Smooth muscle cell (in vitro differentiated cells): ENCODE results near the gene LSM7. TPM values are rescaled to one million over a fixed set of nuclear protein-coding genes. Genes with fewer than 3 reads are reported as not detected.

Experiments used
- DNase-seq: peaks from one replicate; lab custom pipeline; 2025; ENCODE audit not compliant: unreplicated experiment; lab: John Stamatoyannopoulos, UW
- H2AFZ ChIP-seq: fragments of 200-600 bp; sonication (generic); 2 replicates; pipeline ENCODE4 v1.6.0; 2016; ENCODE audit warnings: antibody characterized with exemption, low read depth, mild to moderate bottlenecking
- H3F3A ChIP-seq: fragments of 200-600 bp; sonication (generic); 2 replicates; pipeline ENCODE4 v1.6.0; 2017; ENCODE audit warnings: antibody characterized with exemption, low read depth
- H3K27ac ChIP-seq: fragments of 200-600 bp; sonication (generic); 2 replicates; pipeline ENCODE4 v1.5.1; 2016; ENCODE audit warnings: low read depth, mild to moderate bottlenecking
- H3K27me3 ChIP-seq: fragments of 200-600 bp; sonication (generic); 2 replicates; pipeline ENCODE4 v1.6.1; 2016; ENCODE audit warnings: low read depth, mild to moderate bottlenecking
- H3K36me3 ChIP-seq: fragments of 200-600 bp; sonication (generic); 2 replicates; pipeline ENCODE4 v1.5.1; 2016; ENCODE audit warnings: low read depth
- H3K4me1 ChIP-seq: fragments of 200-600 bp; sonication (generic); 2 replicates; pipeline ENCODE4 v1.5.1; 2016; ENCODE audit warnings: low read depth
- H3K4me2 ChIP-seq: fragments of 200-600 bp; sonication (generic); 2 replicates; pipeline ENCODE4 v1.6.0; 2016; ENCODE audit warnings: mild to moderate bottlenecking
- H3K4me3 ChIP-seq: fragments of 200-600 bp; sonication (generic); 2 replicates; pipeline ENCODE4 v1.5.1; 2016; ENCODE audit warnings: mild to moderate bottlenecking
- H3K79me2 ChIP-seq: fragments of 200-600 bp; sonication (generic); 2 replicates; pipeline ENCODE4 v1.6.0; 2016; ENCODE audit warnings: low read depth, mild to moderate bottlenecking
- H3K9ac ChIP-seq: fragments of 200-600 bp; sonication (generic); 2 replicates; pipeline ENCODE4 v1.6.0; 2016; ENCODE audit warnings: low read depth
- H3K9me3 ChIP-seq: fragments of 200-600 bp; sonication (generic); replicated peaks from 2 replicates; pipeline ENCODE4 v1.5.1; 2016; ENCODE audit warnings: low read depth
- H4K20me1 ChIP-seq: fragments of 200-600 bp; sonication (generic); 2 replicates; pipeline ENCODE4 v1.6.0; 2016; ENCODE audit warnings: low read depth
- WGBS: methylation state at CpG from one replicate; pipeline ENCODE4 v1.1.7; 2016; ENCODE audit warnings: low lambda C conversion rate; 5-methylcytosine and 5-hydroxymethylcytosine counted together
- polyA plus RNA-seq: library from polyadenylated mRNA; unstranded; fragments of >200 nt; fragmentation: Nextera tagmentation; extraction: Ambion mirVana; gene quantifications from 2 replicates; pipeline ENCODE4 v1.2.1, GENCODE V29; 2016
- total RNA-seq: library from RNA; depleted of rRNA; stranded (reverse); fragments of >200 nt; gene quantifications from 2 replicates; pipeline ENCODE4 v1.2.3, GENCODE V29; 2014
- TF ChIP-seq, protein P1 (sequence below): fragments of 200-600 bp; sonication (generic); IDR thresholded peaks from 2 replicates; pipeline ENCODE4 v1.5.1; 2017; ENCODE audit warnings: borderline replicate concordance, mild to moderate bottlenecking, antibody characterized with exemption; ENCODE audit not compliant: insufficient read depth, poor library complexity, severe bottlenecking

The LSM7 gene
- total RNA-seq, result 164 and 186 TPM in 2 replicates
- 158 and 161 TPM in 2 replicates for polyA plus RNA-seq

DNA sequence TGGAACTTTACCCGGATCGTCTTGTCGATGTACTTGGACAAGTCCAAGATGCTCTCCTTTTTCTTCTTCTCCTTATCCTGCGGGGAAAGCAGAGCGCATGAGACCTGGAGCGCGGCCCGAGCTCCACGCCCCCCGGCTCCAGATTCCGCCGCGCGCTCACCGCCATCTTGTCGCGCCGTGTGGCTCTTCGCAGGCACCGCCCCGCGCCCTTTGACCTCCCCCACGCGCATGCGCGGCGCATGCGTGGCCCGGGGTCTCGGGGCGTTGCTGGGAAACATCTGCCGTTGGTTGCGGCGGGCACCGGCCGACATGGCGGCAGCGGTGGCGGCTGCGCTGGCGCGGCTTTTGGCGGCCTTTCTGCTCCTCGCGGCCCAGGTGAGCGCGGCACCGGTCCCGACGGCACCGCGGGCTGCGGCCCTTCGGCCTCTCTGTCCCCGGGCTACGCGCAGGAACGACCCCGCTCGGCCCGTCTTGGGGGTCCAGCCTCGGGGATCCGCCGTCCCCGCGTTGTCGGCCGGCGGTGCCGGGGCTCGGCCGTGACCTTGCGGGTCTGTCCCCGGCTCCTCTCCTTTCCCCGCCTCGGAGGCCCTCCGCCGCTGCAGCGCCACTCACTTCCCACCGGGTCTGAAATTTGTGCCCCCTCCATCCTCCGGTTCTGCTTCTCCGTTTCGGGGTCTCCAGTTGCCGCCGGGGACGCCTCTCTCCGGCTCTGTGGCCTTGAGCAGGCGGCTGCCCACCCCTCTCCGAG, at the start of gene LSM7, which contains the start of gene SPPL2B:
Gene LSM7, minus strand, starts transcription at position 186 of the 748 bp plus-strand sequence. Its CDS starts 20 bp downstream, at position 166.
Gene SPPL2B, plus strand, starts transcription at position 284 of the 748 bp plus-strand sequence. Its CDS starts 26 bp downstream, at position 310.
- peaks cover 74% of the 10 kb centered on the region for H3K79me2 ChIP-seq
- peaks cover 41% of the 10 kb centered on the region for H4K20me1 ChIP-seq
- peak within 1 kb of the TSS; percentile 89 for H3K9ac ChIP-seq
- no peaks in the 10 kb centered on the region for H3K27me3 ChIP-seq
- no peaks in the 10 kb centered on the region for H3F3A ChIP-seq
- H3K4me2 ChIP-seq, result peak within 1 kb of the TSS; percentile 98
- H2AFZ ChIP-seq, result peak within 1 kb of the TSS; percentile 89
- 1% methylated on average over 85 of the region's 89 CpGs for WGBS
- H3K27ac ChIP-seq, result peak within 1 kb of the TSS; percentile 79
- H3K9me3 ChIP-seq, result no peaks in the 10 kb centered on the region
- TF ChIP-seq, protein P1, sequence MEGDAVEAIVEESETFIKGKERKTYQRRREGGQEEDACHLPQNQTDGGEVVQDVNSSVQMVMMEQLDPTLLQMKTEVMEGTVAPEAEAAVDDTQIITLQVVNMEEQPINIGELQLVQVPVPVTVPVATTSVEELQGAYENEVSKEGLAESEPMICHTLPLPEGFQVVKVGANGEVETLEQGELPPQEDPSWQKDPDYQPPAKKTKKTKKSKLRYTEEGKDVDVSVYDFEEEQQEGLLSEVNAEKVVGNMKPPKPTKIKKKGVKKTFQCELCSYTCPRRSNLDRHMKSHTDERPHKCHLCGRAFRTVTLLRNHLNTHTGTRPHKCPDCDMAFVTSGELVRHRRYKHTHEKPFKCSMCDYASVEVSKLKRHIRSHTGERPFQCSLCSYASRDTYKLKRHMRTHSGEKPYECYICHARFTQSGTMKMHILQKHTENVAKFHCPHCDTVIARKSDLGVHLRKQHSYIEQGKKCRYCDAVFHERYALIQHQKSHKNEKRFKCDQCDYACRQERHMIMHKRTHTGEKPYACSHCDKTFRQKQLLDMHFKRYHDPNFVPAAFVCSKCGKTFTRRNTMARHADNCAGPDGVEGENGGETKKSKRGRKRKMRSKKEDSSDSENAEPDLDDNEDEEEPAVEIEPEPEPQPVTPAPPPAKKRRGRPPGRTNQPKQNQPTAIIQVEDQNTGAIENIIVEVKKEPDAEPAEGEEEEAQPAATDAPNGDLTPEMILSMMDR, result no peak
- H3K4me3 ChIP-seq, result peak within 1 kb of the TSS; percentile 97
- H3K36me3 ChIP-seq, result no peaks in the 10 kb centered on the region
- DNase-seq, result peak; percentile 65
- H3K4me1 ChIP-seq, result peaks cover 28% of the 10 kb centered on the region

GRCh38 chr19:2376784-2377519, 48.6 kb upstream of the LSM7 start:
- Histone ChIP-seq H2AFZ (no peak overlapping the region), H3K4me2 (no peak overlapping the region), H3K27ac (no peak overlapping the region), H3K9me3 (peaks cover 5% of the 10 kb centered on the region), H3K27me3 (no peaks in the 10 kb centered on the region), H3K79me2 (no peaks in the 10 kb centered on the region), H3K9ac (no peak overlapping the region), H3K4me1 (no peaks in the 10 kb centered on the region), H3K4me3 (no peak overlapping the region), H4K20me1 (no peaks in the 10 kb centered on the region), H3F3A (no peaks in the 10 kb centered on the region), H3K36me3 (no peaks in the 10 kb centered on the region)
- 85% methylated on average over 15 of the region's 15 CpGs for WGBS
- no peak for DNase-seq
- TF ChIP-seq, protein P1, result no peak

GRCh38 chr19:2375353-2376121, 47.2 kb upstream of the LSM7 start:
- Histone ChIP-seq H4K20me1 (no peaks in the 10 kb centered on the region), H3K9me3 (peaks cover under 1% of the 10 kb centered on the region), H3K4me1 (no peaks in the 10 kb centered on the region), H2AFZ (no peak overlapping the region), H3F3A (no peaks in the 10 kb centered on the region), H3K27ac (no peak overlapping the region), H3K79me2 (no peaks in the 10 kb centered on the region), H3K27me3 (no peaks in the 10 kb centered on the region), H3K36me3 (no peaks in the 10 kb centered on the region), H3K4me3 (no peak overlapping the region), H3K4me2 (no peak overlapping the region), H3K9ac (no peak overlapping the region)
- 95% methylated on average over 7 of the region's 7 CpGs for WGBS
- no peak for DNase-seq
- TF ChIP-seq, protein P1, result no peak
